Epidermal melanocyte (primary cell): Measurements from ENCODE around the gene LRRC72.
"Not testable (repeated sequence)": the region's sequence is repeated elsewhere in the genome, so short reads cannot be mapped to it uniquely, and the experiment has no call there.

Source experiments
- DNase-seq: peaks from one replicate; pipeline ENCODE4 v3.0.0; 2011; ENCODE audit warnings: low spot score; ENCODE audit not compliant: insufficient read length

Gene LRRC72

DNA sequence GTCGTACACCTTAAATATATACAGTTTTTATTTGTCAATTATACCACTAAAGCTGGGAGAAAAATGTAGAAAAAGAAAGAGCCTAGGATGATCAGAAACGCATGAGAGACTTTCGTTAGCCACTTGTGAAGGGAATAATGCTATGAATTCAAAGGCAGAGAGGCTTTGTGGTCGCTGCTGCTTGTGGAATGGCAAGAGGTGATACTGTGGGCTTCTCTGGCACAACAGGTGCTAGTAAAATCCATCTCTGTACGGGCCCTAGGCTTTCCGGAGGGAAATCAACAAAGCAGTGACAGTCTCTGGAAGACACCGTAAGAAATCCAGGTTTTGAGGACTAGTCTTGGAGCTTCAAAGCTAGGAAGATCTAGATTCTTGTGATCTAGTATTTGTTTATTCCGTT is 52.6 kb downstream of the LRRC72 start:
- no peak for DNase-seq

DNA sequence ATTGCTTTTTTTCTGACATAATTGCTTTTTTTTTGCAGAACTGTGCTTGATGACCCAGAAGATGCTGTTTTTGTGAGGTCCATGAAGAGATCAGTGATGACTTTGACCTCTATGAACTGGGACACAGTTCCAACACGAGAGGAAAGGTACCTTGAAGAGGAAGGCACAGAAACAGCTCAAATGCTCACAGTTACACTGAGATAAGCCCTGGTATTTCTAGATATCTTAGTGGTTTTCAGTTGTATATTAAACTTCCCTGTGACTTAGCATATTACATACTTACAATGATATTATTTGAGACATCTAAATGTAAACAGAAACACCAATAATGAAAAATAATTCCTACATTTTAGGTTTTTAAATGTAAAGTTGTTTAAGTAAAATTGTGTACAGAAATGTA is 54.7 kb downstream of the LRRC72 start:
- DNase-seq, result no peak

- no peak for DNase-seq
These were observed 57.2 kb downstream of the LRRC72 start for GRCh38 chr7:16583834-16584233.

- DNase-seq, result no peak
These were observed 58.9 kb downstream of the LRRC72 start for GRCh38 chr7:16585540-16585939.

GRCh38 chr7:16586081-16586874 is 59.7 kb downstream of the LRRC72 start:
- no peak for DNase-seq

DNA sequence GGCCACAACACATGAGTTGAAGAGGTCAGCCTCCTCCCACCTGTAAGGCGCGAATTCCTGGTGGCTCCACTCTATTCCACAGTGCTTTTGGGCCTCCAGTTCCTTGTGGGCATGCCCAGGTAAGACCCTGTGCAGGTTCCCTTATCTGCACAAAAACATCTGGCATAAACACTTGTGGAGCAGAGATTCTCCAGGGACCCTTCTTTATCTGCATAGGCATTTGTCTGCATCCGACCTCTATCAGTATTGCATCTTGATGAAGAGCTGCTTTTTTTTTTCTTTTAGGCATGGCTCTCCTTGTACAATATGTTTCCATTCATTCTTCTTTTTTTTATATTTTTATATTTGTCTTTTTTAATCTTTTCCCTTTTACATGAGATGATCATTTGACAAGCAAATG is 60.5 kb downstream of the LRRC72 start:
- no peak for DNase-seq

GRCh38 chr7:16587790-16588189 is 61.2 kb downstream of the LRRC72 start:
- no peak for DNase-seq

GRCh38 chr7:16589881-16590280 is 63.3 kb downstream of the LRRC72 start:
- no peak for DNase-seq

DNA sequence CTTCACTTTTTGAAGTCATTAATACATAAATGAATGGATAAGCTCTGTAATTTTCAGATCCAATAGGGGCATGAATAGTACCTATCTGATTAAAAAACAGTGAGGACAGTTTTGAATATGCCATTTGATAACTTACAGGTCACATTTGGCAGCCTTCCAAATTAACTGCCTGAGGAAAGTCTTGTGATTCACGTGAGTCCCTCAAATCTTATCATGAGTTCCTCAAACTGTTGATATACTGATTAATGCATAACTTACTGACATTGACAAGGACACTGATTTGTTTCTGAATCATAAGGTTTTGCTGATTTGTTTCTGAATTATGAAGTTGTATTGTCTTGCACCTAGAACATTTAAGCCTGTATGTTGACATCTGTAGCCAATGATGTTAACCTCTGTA is 63.8 kb downstream of the LRRC72 start:
- DNase-seq, result no peak

DNA sequence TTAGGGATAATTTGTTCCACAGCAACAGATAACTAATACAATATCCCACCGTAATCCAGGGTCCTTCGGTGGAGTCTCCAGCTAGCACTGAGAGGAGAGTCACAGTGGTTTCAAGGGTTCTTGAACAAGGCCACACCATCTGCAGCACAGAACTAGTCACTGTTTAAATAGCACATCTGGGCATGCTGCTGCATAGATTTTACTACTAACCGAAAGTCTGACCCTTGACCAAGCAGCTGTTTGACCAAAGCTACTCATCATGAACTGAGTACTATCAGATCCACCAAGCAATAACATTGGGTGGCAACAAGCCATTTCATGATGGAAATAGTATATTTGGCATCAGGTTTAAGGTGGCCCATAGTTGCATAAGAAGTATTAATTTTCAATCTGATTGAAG is 65.8 kb downstream of the LRRC72 start:
- no peak for DNase-seq

GRCh38 chr7:16594061-16594460 is 67.4 kb downstream of the LRRC72 start:
- no peak for DNase-seq

GRCh38 chr7:16594676-16595075 is 68.1 kb downstream of the LRRC72 start:
- DNase-seq, result no peak

- DNase-seq, result not testable (repeated sequence)
These were observed 69.0 kb downstream of the LRRC72 start for GRCh38 chr7:16595596-16595995.

GRCh38 chr7:16598015-16598414 is 71.4 kb downstream of the LRRC72 start:
- no peak for DNase-seq

GRCh38 chr7:16599860-16600259 is 73.2 kb downstream of the LRRC72 start:
- no peak for DNase-seq

DNA sequence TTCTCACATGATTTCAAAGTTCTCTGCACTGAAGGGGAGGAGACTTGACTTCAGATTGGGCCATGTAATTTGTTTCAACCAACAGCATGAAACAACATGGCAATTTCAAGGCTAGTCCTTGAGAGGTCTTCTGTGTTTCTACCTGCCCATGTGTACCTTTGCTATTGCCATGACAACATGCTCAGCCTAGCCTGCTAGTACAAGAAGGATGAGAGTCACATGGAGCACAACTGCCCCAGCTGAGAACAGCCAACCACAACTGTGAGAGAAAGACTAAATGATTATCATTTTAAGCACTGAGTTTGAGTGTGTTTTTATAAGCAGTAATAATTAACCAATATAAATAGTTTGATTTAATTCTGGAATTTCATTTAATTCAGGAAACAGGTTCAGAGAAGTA is 77.0 kb downstream of the LRRC72 start:
- DNase-seq, result no peak

- no peak for DNase-seq
These were observed 77.4 kb downstream of the LRRC72 start for GRCh38 chr7:16604054-16604453.

DNA sequence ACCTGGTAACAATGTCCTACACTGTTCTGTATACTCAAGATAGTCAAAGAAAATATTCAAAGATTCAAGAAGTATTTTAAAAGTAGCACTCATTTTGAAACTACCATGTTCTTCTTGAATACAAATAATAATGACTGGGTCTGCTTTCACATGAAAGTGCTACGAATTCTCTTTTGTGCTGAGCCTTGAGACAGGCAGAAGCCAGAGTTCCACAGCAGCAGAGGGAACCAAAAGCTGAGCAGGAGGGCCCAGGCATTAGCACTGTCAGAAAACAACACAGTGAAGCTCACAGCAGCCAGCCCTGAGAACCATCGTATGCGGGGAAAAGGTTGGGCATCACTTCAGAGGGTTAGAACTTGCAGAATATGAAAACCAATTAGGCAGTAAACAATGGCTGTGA is 80.1 kb downstream of the LRRC72 start:
- no peak for DNase-seq

DNA sequence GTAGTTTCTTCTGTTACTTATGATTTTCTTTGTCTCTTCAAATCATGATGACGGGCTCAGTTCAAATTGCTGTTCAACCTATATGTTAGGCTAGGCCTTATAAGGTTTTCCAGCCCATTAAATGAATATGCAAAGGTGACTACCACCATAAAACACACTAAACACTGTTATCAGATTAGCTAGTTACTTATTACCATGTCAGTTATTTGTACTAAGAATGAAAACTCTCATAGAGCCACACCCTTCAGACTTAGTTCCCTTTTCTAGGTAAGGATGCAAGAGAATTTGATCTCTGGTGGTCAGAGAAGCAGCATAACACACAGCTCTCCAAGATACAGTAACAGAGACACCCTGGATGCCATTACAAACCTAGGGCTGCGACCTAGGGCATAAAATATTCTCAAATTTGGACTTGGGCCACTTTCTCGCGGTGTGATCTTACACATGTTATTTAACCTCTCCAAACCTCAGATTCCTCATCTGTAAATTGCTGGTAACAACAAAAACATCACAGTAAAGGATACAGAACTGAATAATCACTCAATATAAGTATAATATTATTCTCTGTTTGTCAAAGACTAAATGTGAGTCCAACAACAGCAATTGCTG is 83.3 kb downstream of the LRRC72 start:
- no peak for DNase-seq

GRCh38 chr7:16611711-16612110 is 85.1 kb downstream of the LRRC72 start:
- no peak for DNase-seq

GRCh38 chr7:16615228-16615627 is 88.6 kb downstream of the LRRC72 start:
- no peak for DNase-seq

- DNase-seq, result no peak
These were observed 89.5 kb downstream of the LRRC72 start for GRCh38 chr7:16616122-16616521.

- no peak for DNase-seq
These were observed 89.9 kb downstream of the LRRC72 start for GRCh38 chr7:16616542-16616941.
